Measurements from ENCODE around the gene SELENOV. TPM values are rescaled to one million over a fixed set of nuclear protein-coding genes. Genes with fewer than 3 reads are reported as not detected.
A peak's percentile ranks its signal among the peaks of the same experiment; 100 is the strongest.

SELENOV gene
- total and polyA plus RNA-seq, 9 of the 15 experiments (the other 6 are each of a cell fraction or from before 2014, with no cell fraction given): 0.04 to 0.09 (median 0.06) TPM; not detected in 4

DNA sequence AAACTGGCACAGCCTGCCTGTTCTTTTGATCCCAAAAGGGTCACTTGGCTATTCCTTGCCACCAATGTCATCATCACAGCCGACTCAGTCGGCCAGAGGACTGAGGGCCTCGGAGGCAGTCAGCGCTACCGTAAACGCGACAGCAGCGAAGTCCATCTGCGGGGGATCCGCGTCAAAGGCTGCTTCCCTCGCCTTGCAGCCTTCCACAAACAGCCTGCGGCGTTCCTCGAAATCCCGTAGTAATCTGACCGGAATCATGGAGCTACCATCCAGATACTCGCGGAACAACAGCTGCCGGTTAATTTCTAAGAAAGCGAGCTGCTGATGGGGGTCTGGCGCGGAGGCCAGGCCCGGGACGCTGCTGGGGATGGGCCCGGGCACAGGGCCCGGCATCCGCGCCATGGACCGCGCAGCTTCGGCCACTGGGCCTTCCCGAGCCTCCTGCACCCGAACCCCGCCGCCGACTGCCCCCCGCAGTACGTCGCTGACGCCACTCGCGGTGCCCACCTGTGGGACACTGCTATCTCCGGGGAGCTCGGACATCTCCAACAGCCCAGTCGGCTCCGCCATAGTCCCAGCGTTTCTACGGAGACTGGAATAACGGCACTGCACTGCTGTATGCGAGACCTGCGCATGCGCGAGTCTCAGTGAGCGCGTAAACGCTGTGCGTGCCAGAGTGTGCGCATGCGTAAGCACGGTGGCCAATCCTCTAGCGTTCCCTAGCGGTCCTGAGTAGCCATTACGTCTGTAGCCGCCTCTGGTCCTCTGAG, 17.5 kb downstream of the SELENOV start, which contains the start of gene EID2B (continued):
- TF ChIP-seq HCFC1 (IDR thresholded peaks at IDR 0.05; ENCODE audit: low read depth, low read length) (no peak; the same call in 1 of the 2 replicates), TOE1 (IDR thresholded peaks at IDR 0.05; ENCODE audit: borderline replicate concordance) (0 out of 2 replicates have a peak, but pooled peaks have one; percentile 31), TOE1 (CRISPR knock-in tag; IDR thresholded peaks at IDR 0.05; ENCODE audit: borderline replicate concordance, low read depth) (no peak), MAFG (tag; conservative IDR thresholded peaks at IDR 0.05) (no peak), TAF1 (IDR thresholded peaks at IDR 0.05; ENCODE audit: control insufficient read depth, extremely low read depth, insufficient read depth, low read length, severe bottlenecking) (peak; percentile 50), SMARCC2 (IDR thresholded peaks at IDR 0.05; ENCODE audit: low read depth) (no peak), RFX7 (CRISPR knock-in tag; IDR thresholded peaks at IDR 0.05) (no peak), RERE (CRISPR knock-in tag; IDR thresholded peaks at IDR 0.05; ENCODE audit: borderline replicate concordance) (no peak), IRF2 (CRISPR knock-in tag; IDR thresholded peaks at IDR 0.05) (no peak), NR0B1 (IDR thresholded peaks at IDR 0.05; ENCODE audit: partially characterized antibody) (no peak), MYC (IDR thresholded peaks at IDR 0.05; ENCODE audit: low read depth, low read length) (no peak), MYC (CRISPR knock-in tag; IDR thresholded peaks at IDR 0.05; ENCODE audit: borderline replicate concordance, low read depth) (no peak), ZNF830 (CRISPR knock-in tag; IDR thresholded peaks at IDR 0.05) (no peak), OTX1 (CRISPR knock-in tag; IDR thresholded peaks at IDR 0.05) (no peak), ETV5 (CRISPR knock-in tag; IDR thresholded peaks at IDR 0.05; ENCODE audit: low read depth) (no peak), GTF2E2 (tag; IDR thresholded peaks at IDR 0.05) (0 out of 2 replicates have a peak, but pooled peaks have one; percentile 24)
- TF ChIP-seq, protein P1, sequence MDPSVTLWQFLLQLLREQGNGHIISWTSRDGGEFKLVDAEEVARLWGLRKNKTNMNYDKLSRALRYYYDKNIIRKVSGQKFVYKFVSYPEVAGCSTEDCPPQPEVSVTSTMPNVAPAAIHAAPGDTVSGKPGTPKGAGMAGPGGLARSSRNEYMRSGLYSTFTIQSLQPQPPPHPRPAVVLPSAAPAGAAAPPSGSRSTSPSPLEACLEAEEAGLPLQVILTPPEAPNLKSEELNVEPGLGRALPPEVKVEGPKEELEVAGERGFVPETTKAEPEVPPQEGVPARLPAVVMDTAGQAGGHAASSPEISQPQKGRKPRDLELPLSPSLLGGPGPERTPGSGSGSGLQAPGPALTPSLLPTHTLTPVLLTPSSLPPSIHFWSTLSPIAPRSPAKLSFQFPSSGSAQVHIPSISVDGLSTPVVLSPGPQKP (CRISPR knock-in tag; IDR thresholded peaks at IDR 0.05): no peak
- TF ChIP-seq, protein P2, sequence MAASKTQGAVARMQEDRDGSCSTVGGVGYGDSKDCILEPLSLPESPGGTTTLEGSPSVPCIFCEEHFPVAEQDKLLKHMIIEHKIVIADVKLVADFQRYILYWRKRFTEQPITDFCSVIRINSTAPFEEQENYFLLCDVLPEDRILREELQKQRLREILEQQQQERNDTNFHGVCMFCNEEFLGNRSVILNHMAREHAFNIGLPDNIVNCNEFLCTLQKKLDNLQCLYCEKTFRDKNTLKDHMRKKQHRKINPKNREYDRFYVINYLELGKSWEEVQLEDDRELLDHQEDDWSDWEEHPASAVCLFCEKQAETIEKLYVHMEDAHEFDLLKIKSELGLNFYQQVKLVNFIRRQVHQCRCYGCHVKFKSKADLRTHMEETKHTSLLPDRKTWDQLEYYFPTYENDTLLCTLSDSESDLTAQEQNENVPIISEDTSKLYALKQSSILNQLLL (CRISPR knock-in tag; IDR thresholded peaks at IDR 0.05; ENCODE audit: borderline replicate concordance): no peak

Measured in K562 (cell line).